ENCODE data around the gene KRT76. TPM values are rescaled to one million over a fixed set of nuclear protein-coding genes. Genes with fewer than 3 reads are reported as not detected.

KRT76 gene
- total RNA-seq, 2 donors from 2014 or later: not detected

DNA sequence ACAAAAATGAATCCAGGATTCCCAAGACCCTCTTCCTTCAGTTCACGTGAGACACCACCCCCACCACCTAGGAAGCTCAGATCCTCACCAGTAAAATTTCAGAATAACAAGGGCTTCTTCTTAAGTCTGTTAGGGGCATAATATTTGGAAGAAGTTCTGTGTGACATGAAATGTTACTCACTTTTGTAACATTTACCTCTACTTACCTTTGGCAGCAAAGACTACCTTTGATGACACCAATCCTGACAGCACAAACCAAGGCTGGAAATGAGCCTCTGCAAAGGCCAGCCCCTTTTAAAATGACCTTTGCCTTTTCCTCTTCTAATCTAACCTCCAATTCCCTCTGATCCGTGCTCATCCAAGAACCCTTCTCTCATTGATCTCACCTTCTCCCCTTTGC lies 54.5 kb downstream of the KRT76 start:
- Mint-ChIP-seq H3K4me3 (no peak overlapping the region), H3K27me3 (peaks cover 4 to 9% of the 10 kb centered on the region in 2 donors), H3K27ac (no peak overlapping the region), H3K9me3 (no peaks in the 10 kb centered on the region), H3K36me3 (no peaks in the 10 kb centered on the region), H3K4me1 (ENCODE audit: low read depth in 2 of 2) (peaks cover 0 to 4% of the 10 kb centered on the region in 2 donors)
- DNase-seq (ENCODE audit: low spot score) (no peak), ATAC-seq (no peak)

DNA sequence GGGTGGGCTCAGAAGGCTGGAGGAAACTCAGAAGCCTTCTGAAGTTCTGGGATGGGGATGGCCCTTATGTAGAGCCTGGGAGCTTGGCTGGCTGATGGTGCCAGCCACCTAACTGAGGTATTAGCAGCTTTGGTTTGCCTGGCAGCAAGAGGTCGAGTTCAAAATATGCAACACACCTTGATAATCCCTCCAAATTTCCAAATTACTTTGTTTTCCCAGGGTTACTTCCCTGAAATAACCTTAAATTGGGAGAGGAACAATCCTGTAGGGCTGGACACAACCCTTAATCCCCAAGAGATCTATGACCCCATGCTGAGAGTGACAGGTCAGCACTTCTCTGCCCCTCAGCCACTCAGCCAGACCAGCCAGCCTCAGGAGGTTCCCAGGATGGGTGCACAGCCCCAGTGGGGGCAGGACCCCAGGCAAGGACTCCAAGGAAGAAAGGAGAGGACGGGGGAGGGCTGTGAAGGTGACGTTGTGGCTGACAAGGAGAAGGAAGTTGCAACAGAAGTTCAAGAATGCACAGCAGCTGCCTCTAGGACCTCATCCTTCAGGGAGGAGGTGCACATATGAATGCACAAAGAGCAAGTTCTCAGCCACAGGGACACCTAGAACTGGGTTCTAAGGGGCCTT lies 55.2 kb downstream of the KRT76 start:
- DNase-seq (ENCODE audit: low spot score) (no peak), ATAC-seq (no peak)
- no peaks in the 10 kb centered on the region for H3K36me3 Mint-ChIP-seq
- no peaks in the 10 kb centered on the region for H3K9me3 Mint-ChIP-seq
- H3K27ac Mint-ChIP-seq: no peak overlapping the region
- H3K4me1 Mint-ChIP-seq (ENCODE audit: low read depth in 2 of 2): peaks cover 0 to 4% of the 10 kb centered on the region in 2 donors
- H3K27me3 Mint-ChIP-seq: peaks cover 3 to 5% of the 10 kb centered on the region in 2 donors
- H3K4me3 Mint-ChIP-seq: no peak overlapping the region

DNA sequence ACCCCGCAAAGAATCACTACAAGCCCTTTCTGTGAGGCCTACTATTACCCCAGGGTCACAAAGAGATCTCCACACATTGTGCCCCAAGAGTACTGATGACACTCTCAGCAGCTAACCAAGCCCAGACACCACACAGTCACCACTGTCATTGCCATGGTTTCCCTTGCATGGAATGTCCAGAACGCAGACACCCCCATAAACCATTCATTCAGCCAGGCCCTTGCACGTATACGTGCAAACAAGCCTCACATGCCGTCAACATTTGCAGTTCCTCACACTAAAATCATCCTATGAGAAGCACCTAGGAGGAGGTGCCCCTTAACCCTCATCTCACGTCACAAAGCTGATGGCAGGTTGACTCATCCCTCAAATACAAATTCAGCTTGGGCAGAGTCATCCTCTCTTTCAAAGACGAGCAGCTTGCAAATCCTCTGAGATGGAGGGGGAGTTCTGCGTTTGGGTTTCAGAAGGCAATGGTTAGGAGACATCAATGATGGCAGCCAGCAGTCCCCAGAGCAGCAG lies 56.7 kb downstream of the KRT76 start:
- DNase-seq (ENCODE audit: low spot score) (no peak), ATAC-seq (no peak)
- no peaks in the 10 kb centered on the region for H3K9me3 Mint-ChIP-seq
- no peak overlapping the region for H3K27ac Mint-ChIP-seq
- peaks cover 0 to 4% of the 10 kb centered on the region in 2 donors for H3K4me1 Mint-ChIP-seq (ENCODE audit: low read depth in 2 of 2)
- no peak overlapping the region for H3K4me3 Mint-ChIP-seq
- H3K36me3 Mint-ChIP-seq: no peaks in the 10 kb centered on the region
- H3K27me3 Mint-ChIP-seq: peaks cover 5 to 14% of the 10 kb centered on the region in 2 donors

Other genes starting within 250 kb of the KRT76 start
- gene KRT71, start 224.2 kb downstream of the KRT76 start, total RNA-seq: not detected
- gene KRT74, start 203.5 kb downstream of the KRT76 start, total RNA-seq: not detected
- gene KRT72, start 175.9 kb downstream of the KRT76 start, total RNA-seq: under 1 TPM in 1 of 2 donors, not detected in 1; 0.43 TPM
- gene KRT73, start 158.8 kb downstream of the KRT76 start, total RNA-seq: under 1 TPM in 1 of 2 donors, not detected in 1; 0.52 TPM
- not detected for gene KRT2, start 125.1 kb downstream of the KRT76 start, total RNA-seq
- not detected for gene KRT1, start 96.9 kb downstream of the KRT76 start, total RNA-seq
- not detected for gene KRT77, start 73.8 kb downstream of the KRT76 start, total RNA-seq
- gene KRT3, start 18.8 kb upstream of the KRT76 start, total RNA-seq: not detected
- not detected for gene KRT4, start 36.8 kb upstream of the KRT76 start, total RNA-seq
- gene KRT79, start 57.0 kb upstream of the KRT76 start, total RNA-seq: not detected
- gene KRT78, start 71.6 kb upstream of the KRT76 start, total RNA-seq: not detected
- under 1 TPM in 1 of 2 donors, not detected in 1; 0.33 TPM for gene KRT8, start 127.7 kb upstream of the KRT76 start, total RNA-seq
- gene KRT18, start 171.8 kb upstream of the KRT76 start, total RNA-seq: under 1 TPM; 0.67 to 0.74 TPM
- 100 to 1,000 TPM; 340 to 372 TPM for gene EIF4B, start 229.1 kb upstream of the KRT76 start, total RNA-seq